ENCODE results near the gene ESYT3. TPM values are rescaled to one million over a fixed set of nuclear protein-coding genes. Genes with fewer than 3 reads are reported as not detected.

The ESYT3 gene
- total and polyA plus RNA-seq, 2 of the 8 experiments (the other 6 are each of a cell fraction or from before 2014, with no cell fraction given) = 4.4 to 7.3 TPM

GRCh38 chr3:138404121-138404520 lies 30.3 kb upstream of the ESYT3 start (continued):
- TF ChIP-seq CHD7 (IDR thresholded peaks at IDR 0.05; ENCODE audit: insufficient replicate concordance, low read length) (no peak), GABPA (IDR thresholded peaks at IDR 0.05; ENCODE audit: borderline replicate concordance, insufficient read depth, low read length) (no peak), POU5F1 (IDR thresholded peaks at IDR 0.05; ENCODE audit: low read depth, low read length) (no peak), YY1 (IDR thresholded peaks at IDR 0.05; ENCODE audit: low read depth, low read length) (no peak), SIN3A (conservative IDR thresholded peaks at IDR 0.05 in 1 of 2, IDR thresholded peaks at IDR 0.05 in 1 of 2; ENCODE audit: low read depth in 1 of 2, low read length in 2 of 2) (no peak), ZNF274 (IDR thresholded peaks at IDR 0.05; ENCODE audit: borderline replicate concordance, extremely low read depth, low read length) (no peak), BRCA1 (IDR thresholded peaks at IDR 0.05; ENCODE audit: low read depth, low read length) (no peak), EZH2 (IDR thresholded peaks at IDR 0.05; ENCODE audit: low read depth, low read length, severe bottlenecking) (no peak), KDM1A (IDR thresholded peaks at IDR 0.05; ENCODE audit: borderline replicate concordance, low read length) (no peak), KDM4A (IDR thresholded peaks at IDR 0.05; ENCODE audit: low read depth, low read length, severe bottlenecking) (no peak), RFX5 (IDR thresholded peaks at IDR 0.05; ENCODE audit: borderline replicate concordance, low read depth, low read length) (no peak)

All from H1 (cell line).